Measurements from ENCODE around the gene LRRC15. TPM values are rescaled to one million over a fixed set of nuclear protein-coding genes. Genes with fewer than 3 reads are reported as not detected.
A peak's percentile ranks its signal among the peaks of the same experiment; 100 is the strongest.

Gene LRRC15
- total and polyA plus RNA-seq, 4 donors, result 0.06 to 0.14 (median 0.11) TPM

DNA sequence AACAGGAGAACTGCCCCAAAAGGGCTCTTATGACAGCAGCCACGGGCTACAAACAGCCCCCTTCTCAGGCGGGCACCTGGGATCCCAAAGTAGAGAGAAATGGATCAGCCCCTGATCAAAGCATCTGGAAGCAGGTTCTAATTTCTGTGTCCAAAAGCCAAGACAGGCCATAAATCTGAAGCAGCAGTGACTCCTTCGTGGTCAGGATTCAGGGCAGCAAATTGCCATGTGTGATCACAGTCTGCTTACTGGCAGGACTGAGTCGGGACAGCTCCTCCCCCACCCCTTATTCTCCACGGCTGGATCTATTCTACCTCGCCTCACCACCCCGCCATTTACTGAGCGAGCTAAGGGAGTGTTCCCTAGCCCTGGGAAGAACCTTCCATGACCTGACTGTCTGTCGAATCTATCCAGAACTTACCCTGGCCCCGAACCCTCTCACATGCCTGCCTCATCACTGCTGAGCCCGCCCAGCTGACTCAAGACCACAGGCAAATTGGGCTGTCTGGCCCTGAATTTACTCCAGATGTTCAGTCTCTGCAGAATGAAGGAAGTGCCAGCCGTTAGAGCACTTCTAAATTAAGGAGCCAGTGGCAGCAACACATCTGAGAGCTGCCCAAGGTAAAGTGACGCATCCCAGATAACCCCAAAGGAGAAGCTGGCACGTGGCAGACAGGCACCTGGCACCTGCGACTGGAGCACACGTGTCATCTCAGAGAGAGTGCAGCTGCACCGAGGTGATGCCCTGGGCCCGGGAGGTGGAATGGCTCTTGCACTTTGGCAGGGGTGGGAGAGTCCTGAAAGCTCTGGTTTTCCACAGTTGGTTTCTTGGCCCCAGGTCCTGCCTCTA, 1.3 kb downstream of the LRRC15 start:
- 63% methylated on average over 18 of the region's 18 CpGs for WGBS (ENCODE audit: insufficient coverage)
- no peak for DNase-seq (ENCODE audit: low read depth in 4 of 6, low spot score in 6 of 6)
- Histone ChIP-seq H3K27ac (ENCODE audit: low read depth, low read length) (no peak overlapping the region), H3K27me3 (ENCODE audit: control insufficient read depth, insufficient read depth, low read length) (peaks cover 21% of the 10 kb centered on the region), H3K36me3 (ENCODE audit: control insufficient read depth, insufficient read depth, low read length) (no peaks in the 10 kb centered on the region), H3K4me1 (ENCODE audit: control insufficient read depth, insufficient read depth, low read length) (peaks cover 35% of the 10 kb centered on the region), H3K4me3 (ENCODE audit: low read depth, low read length) (no peak overlapping the region), H3K9me3 (ENCODE audit: control insufficient read depth, insufficient read depth, low read length) (no peaks in the 10 kb centered on the region)

- Histone ChIP-seq H3K27me3 (ENCODE audit: control insufficient read depth, insufficient read depth, low read length) (peaks cover 21% of the 10 kb centered on the region), H3K4me1 (ENCODE audit: control insufficient read depth, insufficient read depth, low read length) (peaks cover 35% of the 10 kb centered on the region), H3K36me3 (ENCODE audit: control insufficient read depth, insufficient read depth, low read length) (no peaks in the 10 kb centered on the region), H3K4me3 (ENCODE audit: low read depth, low read length) (no peak overlapping the region), H3K9me3 (ENCODE audit: control insufficient read depth, insufficient read depth, low read length) (no peaks in the 10 kb centered on the region), H3K27ac (ENCODE audit: low read depth, low read length) (no peak overlapping the region)
- no peak for DNase-seq (ENCODE audit: low read depth in 4 of 6, low spot score in 6 of 6)
- 88% methylated on average over 10 of the region's 12 CpGs for WGBS (ENCODE audit: insufficient coverage)
Observed at GRCh38 chr3:194365978-194366490, 3.5 kb downstream of the LRRC15 start.

DNA sequence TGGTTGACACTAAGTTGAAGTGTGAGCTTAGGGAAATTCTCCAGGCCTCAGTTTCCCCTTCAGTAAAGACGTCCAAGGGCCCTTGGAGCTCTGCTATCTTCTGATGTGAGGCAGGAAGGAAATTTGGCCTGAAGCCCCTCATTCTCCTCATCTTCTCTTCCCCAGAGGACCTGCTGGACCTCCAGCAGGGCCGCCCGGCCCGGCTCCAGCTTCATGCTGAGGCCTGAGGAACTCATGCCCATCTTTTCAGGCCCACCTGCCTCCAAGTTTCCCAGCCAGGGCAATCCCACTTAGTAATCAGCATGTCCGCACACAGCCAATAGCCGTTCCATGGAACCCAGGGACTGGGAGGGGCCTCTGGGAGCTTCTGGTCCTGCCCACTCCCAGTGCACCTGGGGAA, 4.0 kb downstream of the LRRC15 start:
- H3K27ac ChIP-seq (ENCODE audit: low read depth, low read length), result no peak overlapping the region
- peaks cover 21% of the 10 kb centered on the region for H3K27me3 ChIP-seq (ENCODE audit: control insufficient read depth, insufficient read depth, low read length)
- H3K36me3 ChIP-seq (ENCODE audit: control insufficient read depth, insufficient read depth, low read length), result no peaks in the 10 kb centered on the region
- DNase-seq (ENCODE audit: low read depth in 4 of 6, low spot score in 6 of 6), result no peak
- 94% methylated on average over 6 of the region's 6 CpGs for WGBS (ENCODE audit: insufficient coverage)
- no peak overlapping the region for H3K4me3 ChIP-seq (ENCODE audit: low read depth, low read length)
- peaks cover 31% of the 10 kb centered on the region for H3K4me1 ChIP-seq (ENCODE audit: control insufficient read depth, insufficient read depth, low read length)
- H3K9me3 ChIP-seq (ENCODE audit: control insufficient read depth, insufficient read depth, low read length), result no peaks in the 10 kb centered on the region

DNA sequence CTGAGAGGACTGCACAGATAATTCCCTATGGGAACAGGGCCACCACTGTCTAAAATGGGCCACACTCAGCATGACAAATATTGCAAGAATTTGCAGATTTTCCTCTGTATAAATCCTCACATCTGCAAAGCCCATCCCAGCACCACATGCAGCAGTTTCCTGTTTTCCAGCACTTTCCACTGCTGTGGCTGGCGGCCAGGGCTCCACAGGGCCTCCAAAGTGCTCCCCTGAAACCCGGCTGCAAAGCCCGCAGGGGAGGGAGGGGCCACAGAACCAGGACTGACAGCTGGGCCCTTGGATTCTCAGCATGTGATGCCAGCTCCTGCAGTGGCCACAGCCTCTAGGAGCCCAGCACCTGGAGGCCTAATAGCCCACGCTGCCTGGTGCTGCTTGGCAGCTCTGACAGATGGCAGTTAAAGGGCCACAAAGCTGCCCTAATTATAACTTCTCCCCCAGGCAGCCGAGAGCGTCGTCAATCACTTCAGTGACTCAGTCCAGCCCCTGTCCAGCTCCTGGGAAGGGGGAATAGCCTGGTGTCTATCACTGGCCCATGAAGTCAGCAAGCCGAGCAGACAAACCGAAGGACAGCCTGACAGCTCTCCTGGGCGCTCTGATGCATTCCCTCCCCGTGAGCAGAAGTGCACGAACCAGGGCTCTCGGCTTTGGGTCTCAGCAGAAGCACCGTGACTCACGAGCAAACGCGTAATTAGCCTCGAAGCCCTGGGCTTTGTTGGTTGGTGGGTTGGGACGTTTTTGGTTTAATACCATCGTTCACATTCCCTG, 4.7 kb downstream of the LRRC15 start:
- Histone ChIP-seq H3K27me3 (ENCODE audit: control insufficient read depth, insufficient read depth, low read length) (peaks cover 21% of the 10 kb centered on the region), H3K36me3 (ENCODE audit: control insufficient read depth, insufficient read depth, low read length) (no peaks in the 10 kb centered on the region), H3K27ac (ENCODE audit: low read depth, low read length) (peak overlapping the region; percentile 40), H3K4me3 (ENCODE audit: low read depth, low read length) (no peak overlapping the region), H3K4me1 (ENCODE audit: control insufficient read depth, insufficient read depth, low read length) (peaks cover 28% of the 10 kb centered on the region), H3K9me3 (ENCODE audit: control insufficient read depth, insufficient read depth, low read length) (no peaks in the 10 kb centered on the region)
- DNase-seq (ENCODE audit: low read depth in 4 of 6, low spot score in 6 of 6), result peak in 2 of 6 donors; percentile 49 to 65
- 34% methylated on average over 16 of the region's 20 CpGs for WGBS (ENCODE audit: insufficient coverage)

- Histone ChIP-seq H3K27ac (ENCODE audit: low read depth, low read length) (no peak overlapping the region), H3K36me3 (ENCODE audit: control insufficient read depth, insufficient read depth, low read length) (no peaks in the 10 kb centered on the region), H3K4me1 (ENCODE audit: control insufficient read depth, insufficient read depth, low read length) (peaks cover 22% of the 10 kb centered on the region), H3K27me3 (ENCODE audit: control insufficient read depth, insufficient read depth, low read length) (peaks cover 15% of the 10 kb centered on the region), H3K9me3 (ENCODE audit: control insufficient read depth, insufficient read depth, low read length) (no peaks in the 10 kb centered on the region), H3K4me3 (ENCODE audit: low read depth, low read length) (no peak overlapping the region)
- no peak for DNase-seq (ENCODE audit: low read depth in 4 of 6, low spot score in 6 of 6)
- WGBS (ENCODE audit: insufficient coverage), result 100% methylated on average over 2 of the region's 3 CpGs
Observed at GRCh38 chr3:194364314-194364651, 5.3 kb downstream of the LRRC15 start.

GRCh38 chr3:194360568-194360967, 9.0 kb downstream of the LRRC15 start:
- Histone ChIP-seq H3K27ac (ENCODE audit: low read depth, low read length) (no peak overlapping the region), H3K4me3 (ENCODE audit: low read depth, low read length) (no peak overlapping the region), H3K27me3 (ENCODE audit: control insufficient read depth, insufficient read depth, low read length) (peaks cover 2% of the 10 kb centered on the region)

GRCh38 chr3:194357681-194358080, 11.9 kb downstream of the LRRC15 start:
- Histone ChIP-seq H3K36me3 (ENCODE audit: control insufficient read depth, insufficient read depth, low read length) (no peaks in the 10 kb centered on the region), H3K27ac (ENCODE audit: low read depth, low read length) (no peak overlapping the region), H3K27me3 (ENCODE audit: control insufficient read depth, insufficient read depth, low read length) (peaks cover 2% of the 10 kb centered on the region), H3K9me3 (ENCODE audit: control insufficient read depth, insufficient read depth, low read length) (no peaks in the 10 kb centered on the region), H3K4me3 (ENCODE audit: low read depth, low read length) (no peak overlapping the region), H3K4me1 (ENCODE audit: control insufficient read depth, insufficient read depth, low read length) (no peaks in the 10 kb centered on the region)
- no peak for DNase-seq (ENCODE audit: low read depth in 4 of 6, low spot score in 6 of 6)
- WGBS (ENCODE audit: insufficient coverage), result 78% methylated on average over 5 of the region's 11 CpGs

More at GRCh38 chr3:194360568-194360967, 9.0 kb downstream of the LRRC15 start:
- Histone ChIP-seq H3K4me1 (ENCODE audit: control insufficient read depth, insufficient read depth, low read length) (peaks cover 10% of the 10 kb centered on the region), H3K36me3 (ENCODE audit: control insufficient read depth, insufficient read depth, low read length) (no peaks in the 10 kb centered on the region), H3K9me3 (ENCODE audit: control insufficient read depth, insufficient read depth, low read length) (no peaks in the 10 kb centered on the region)
- DNase-seq (ENCODE audit: low read depth in 4 of 6, low spot score in 6 of 6), result no peak
- 93% methylated on average over 18 of the region's 18 CpGs for WGBS (ENCODE audit: insufficient coverage)

GRCh38 chr3:194355379-194355778, 14.2 kb downstream of the LRRC15 start:
- 47% methylated on average over 2 of the region's 7 CpGs for WGBS (ENCODE audit: insufficient coverage)
- H3K4me1 ChIP-seq (ENCODE audit: control insufficient read depth, insufficient read depth, low read length), result peaks cover 3% of the 10 kb centered on the region
- H3K36me3 ChIP-seq (ENCODE audit: control insufficient read depth, insufficient read depth, low read length), result no peaks in the 10 kb centered on the region
- no peak overlapping the region for H3K27ac ChIP-seq (ENCODE audit: low read depth, low read length)
- H3K9me3 ChIP-seq (ENCODE audit: control insufficient read depth, insufficient read depth, low read length), result no peaks in the 10 kb centered on the region
- H3K4me3 ChIP-seq (ENCODE audit: low read depth, low read length), result no peak overlapping the region
- peaks cover 2% of the 10 kb centered on the region for H3K27me3 ChIP-seq (ENCODE audit: control insufficient read depth, insufficient read depth, low read length)
- no peak for DNase-seq (ENCODE audit: low read depth in 4 of 6, low spot score in 6 of 6)

- Histone ChIP-seq H3K4me3 (ENCODE audit: low read depth, low read length) (no peak overlapping the region), H3K9me3 (ENCODE audit: control insufficient read depth, insufficient read depth, low read length) (no peaks in the 10 kb centered on the region), H3K27ac (ENCODE audit: low read depth, low read length) (no peak overlapping the region), H3K4me1 (ENCODE audit: control insufficient read depth, insufficient read depth, low read length) (peaks cover 3% of the 10 kb centered on the region), H3K36me3 (ENCODE audit: control insufficient read depth, insufficient read depth, low read length) (no peaks in the 10 kb centered on the region), H3K27me3 (ENCODE audit: control insufficient read depth, insufficient read depth, low read length) (peaks cover 2% of the 10 kb centered on the region)
- 91% methylated on average over 2 of the region's 2 CpGs for WGBS (ENCODE audit: insufficient coverage)
- no peak for DNase-seq (ENCODE audit: low read depth in 4 of 6, low spot score in 6 of 6)
Observed at GRCh38 chr3:194354315-194354714, 15.2 kb downstream of the LRRC15 start.

Data from spinal cord (tissue), 10 donors.